IMR-90 (cell line): Measurements from ENCODE around the gene PTPRG. TPM values are rescaled to one million over a fixed set of nuclear protein-coding genes. Genes with fewer than 3 reads are reported as not detected.
"Not testable (repeated sequence)": the region's sequence is repeated elsewhere in the genome, so short reads cannot be mapped to it uniquely, and the experiment has no call there.

ENCODE experiments used
- ATAC-seq: fragments of 200-7000 bp; cut with Tn5 transposase; 2 replicates; pipeline ENCODE4 v1.9.1; 2020; ENCODE audit warnings: low read depth, mild to moderate bottlenecking, moderate library complexity
- BruUV-seq: library from RNA; stranded (reverse); fragments of 400-500 nt; replicated peaks from 2 replicates; lab custom pipeline; 2021; lab: Mats Ljungman, UMichigan
- CTCF ChIA-PET: fragments of 300-600 bp; formaldehyde crosslinking; extraction: SDS; loops from one replicate; lab custom pipeline; 2021; ENCODE audit warnings: antibody characterized with exemption; lab: Yijun Ruan, JAX
- POLR2A ChIA-PET: fragments of 300-600 bp; sonication (Branson Sonifier 250); formaldehyde crosslinking; loops from one replicate; lab custom pipeline; 2022; ENCODE audit warnings: antibody characterized with exemption; ENCODE audit not compliant: unreplicated experiment; lab: Charles Lee
- DNase-seq: peaks from one replicate; pipeline ENCODE4 v3.0.0; 2013
- H2AFZ ChIP-seq: replicated peaks from 2 replicates; pipeline ENCODE3; 2013; ENCODE audit warnings: low read length, mild to moderate bottlenecking; ENCODE audit not compliant: poor library complexity
- H2AK5ac ChIP-seq: 2 replicates; pipeline ENCODE4 v1.6.1; 2013; ENCODE audit warnings: low read depth, low read length, inconsistent platforms
- H2AK9ac ChIP-seq: replicated peaks from 2 replicates; pipeline ENCODE3; 2013; ENCODE audit warnings: mild to moderate bottlenecking, low read depth, low read length, moderate library complexity; ENCODE audit not compliant: poor library complexity
- H2BK120ac ChIP-seq: 2 replicates; pipeline ENCODE4 v1.6.1; 2013; ENCODE audit warnings: low read depth, low read length, inconsistent platforms
- H2BK15ac ChIP-seq: 3 replicates; pipeline ENCODE4 v1.6.1; 2013; ENCODE audit warnings: low read depth, low read length, inconsistent platforms
- H2BK20ac ChIP-seq: 2 replicates; pipeline ENCODE4 v1.6.1; 2013; ENCODE audit warnings: low read depth, mild to moderate bottlenecking, inconsistent platforms, low read length, moderate library complexity
- H2BK5ac ChIP-seq: 2 replicates; pipeline ENCODE4 v1.6.1; 2013; ENCODE audit warnings: mild to moderate bottlenecking, low read depth, low read length, inconsistent platforms; ENCODE audit not compliant: poor library complexity, severe bottlenecking
- H3K14ac ChIP-seq: replicated peaks from 2 replicates; pipeline ENCODE4 v1.6.1; 2013; ENCODE audit warnings: low read depth, low read length, inconsistent platforms
- H3K18ac ChIP-seq: 2 replicates; pipeline ENCODE4 v1.6.1; 2013; ENCODE audit warnings: low read depth, low read length, control low read depth
- H3K23ac ChIP-seq: 2 replicates; pipeline ENCODE4 v1.6.1; 2013; ENCODE audit warnings: low read depth, low read length, inconsistent platforms
- H3K27ac ChIP-seq: 2 replicates; pipeline ENCODE4 v1.5.1; 2013; ENCODE audit warnings: mild to moderate bottlenecking, control low read depth, low read length; ENCODE audit not compliant: insufficient read depth
- H3K27me3 ChIP-seq: 2 replicates; pipeline ENCODE4 v1.6.1; 2013; ENCODE audit warnings: low read length; ENCODE audit not compliant: control insufficient read depth, insufficient read depth
- H3K36me3 ChIP-seq: 2 replicates; pipeline ENCODE4 v1.6.1; 2013; ENCODE audit warnings: low read length, mixed read lengths; ENCODE audit not compliant: control insufficient read depth, insufficient read depth
- H3K4ac ChIP-seq: 2 replicates; pipeline ENCODE4 v1.6.1; 2013; ENCODE audit warnings: low read depth, low read length, inconsistent platforms
- H3K4me1 ChIP-seq: 2 replicates; pipeline ENCODE4 v1.6.1; 2013; ENCODE audit warnings: low read length, mixed read lengths; ENCODE audit not compliant: control insufficient read depth, insufficient read depth
- H3K4me2 ChIP-seq: 2 replicates; pipeline ENCODE4 v1.6.1; 2013; ENCODE audit warnings: low read depth, mild to moderate bottlenecking, control low read depth, low read length, moderate library complexity
- H3K4me3 ChIP-seq: 2 replicates; pipeline ENCODE4 v1.5.1; 2013; ENCODE audit warnings: low read depth, mild to moderate bottlenecking, control low read depth, low read length, moderate library complexity; ENCODE audit not compliant: insufficient read depth
- H3K56ac ChIP-seq: 2 replicates; pipeline ENCODE4 v1.6.1; 2013; ENCODE audit warnings: low read length, inconsistent platforms; ENCODE audit not compliant: insufficient read depth; ENCODE audit errors: extremely low read depth
- H3K79me1 ChIP-seq, 2 experiments: 2 replicates each; pipeline ENCODE4 v1.6.1; 2013; ENCODE audit warnings: low read length in 2 of 2, inconsistent platforms in 1 of 2, low read depth in 1 of 2
- H3K9ac ChIP-seq: 2 replicates; pipeline ENCODE4 v1.6.1; 2013; ENCODE audit warnings: low read depth, low read length, control low read depth
- H3K9me1 ChIP-seq: 2 replicates; pipeline ENCODE4 v1.6.1; 2013; ENCODE audit warnings: low read length, inconsistent platforms; ENCODE audit not compliant: insufficient read depth
- H3K9me3 ChIP-seq: 2 replicates; pipeline ENCODE4 v1.6.1; 2013; ENCODE audit warnings: low read length; ENCODE audit not compliant: control insufficient read depth, insufficient read depth
- H4K20me1 ChIP-seq: 2 replicates; pipeline ENCODE4 v1.6.1; 2013; ENCODE audit warnings: low read length, inconsistent platforms; ENCODE audit not compliant: insufficient read depth
- H4K5ac ChIP-seq: 2 replicates; pipeline ENCODE4 v1.6.1; 2013; ENCODE audit warnings: mild to moderate bottlenecking, low read depth, low read length, control low read depth
- H4K8ac ChIP-seq, 2 experiments: 2 replicates each; pipeline ENCODE4 v1.6.1; 2013; ENCODE audit warnings: low read depth in 2 of 2, low read length in 2 of 2, control low read depth in 1 of 2, inconsistent platforms in 1 of 2
- H4K91ac ChIP-seq: 2 replicates; pipeline ENCODE4 v1.6.1; 2013; ENCODE audit warnings: low read depth, low read length, inconsistent platforms; ENCODE audit not compliant: insufficient read depth
- WGBS, 2 experiments: methylation state at CpG; one replicate each; pipeline versions ENCODE4 v1.1.5 to v1.1.7; 2013; ENCODE audit warnings: missing lambda C conversion rate in 2 of 2; ENCODE audit not compliant: insufficient read length in 1 of 2; ENCODE audit errors: extremely low coverage in 2 of 2; 5-methylcytosine and 5-hydroxymethylcytosine counted together
- dilution Hi-C: fragments of 300-500 bp; cut with HindIII; formaldehyde crosslinking; loops from one replicate; pipeline ENCODE4 v1.14.3; 2018; ENCODE audit warnings: low sequenced_read_pairs; ENCODE audit not compliant: unreplicated experiment
- in situ Hi-C: fragments of 300-500 bp; cut with MboI; formaldehyde crosslinking; loops from 3 replicates; pipeline ENCODE4 v1.14.3; 2019; ENCODE audit warnings: low sequenced_read_pairs, inconsistent platforms, mixed read lengths
- intact Hi-C: fragments of 100-400 bp; cut with micrococcal nuclease; formaldehyde crosslinking; loops from 2 replicates; pipeline ENCODE4 v1.10.0; 2022
- polyA plus RNA-seq, 3 experiments: library from polyadenylated mRNA; depleted of rRNA; stranded (reverse); fragments of >200 nt; gene quantifications; 2 replicates each; pipeline ENCODE4 v1.2.3, GENCODE V29; 2012; ENCODE audit warnings: low replicate concordance in 1 of 3
- total RNA-seq: library from RNA; depleted of rRNA; stranded (reverse); fragments of >200 nt; gene quantifications from 2 replicates; pipeline ENCODE4 v1.2.3, GENCODE V29; 2012

The PTPRG gene
- total and polyA plus RNA-seq, 2 of the 4 experiments (the other 2 are of a cell fraction) = 7.7 to 31.0 TPM

DNA sequence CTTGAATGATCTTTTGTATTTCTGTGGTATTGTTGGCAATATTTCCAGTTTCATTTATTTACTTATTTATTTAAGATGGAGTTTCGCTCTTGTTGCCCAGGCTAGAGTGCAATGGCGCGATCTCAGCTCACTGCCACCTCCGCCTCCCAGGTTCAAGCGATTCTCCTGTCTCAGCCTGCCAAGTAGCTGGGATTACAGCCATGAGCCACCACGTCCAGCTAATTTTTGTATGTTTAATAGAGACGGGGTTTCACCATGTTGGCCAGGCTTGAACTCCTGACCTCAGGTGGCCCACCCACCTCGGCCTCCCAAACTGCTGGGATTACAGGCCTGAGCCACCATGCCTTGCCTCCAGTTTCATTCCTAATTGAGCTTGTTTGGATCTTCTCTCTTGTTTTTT is 8.7 kb upstream of the PTPRG start:
- H3K56ac ChIP-seq, H4K20me1 ChIP-seq, H3K4me3 ChIP-seq, H3K18ac ChIP-seq, BruUV-seq, dilution Hi-C loops, H3K9me3 ChIP-seq, H3K9ac ChIP-seq, DNase-seq, H3K23ac ChIP-seq, H2BK15ac ChIP-seq, H3K4me1 ChIP-seq, H3K4me2 ChIP-seq, intact Hi-C loops, H3K79me1 ChIP-seq, H2AK9ac ChIP-seq, H4K5ac ChIP-seq, H3K14ac ChIP-seq, H4K91ac ChIP-seq, H2BK20ac ChIP-seq, CTCF ChIA-PET, in situ Hi-C loops, H2AK5ac ChIP-seq, POLR2A ChIA-PET, H3K4ac ChIP-seq, H3K36me3 ChIP-seq, H3K9me1 ChIP-seq, H2BK5ac ChIP-seq, ATAC-seq, H2AFZ ChIP-seq, H3K27ac ChIP-seq, H3K27me3 ChIP-seq, H4K8ac ChIP-seq, H2BK120ac ChIP-seq: not testable (repeated sequence)
- no CpG with 5 or more reads among the region's 8 CpGs for WGBS, 2 experiments
